OCI-LY7 (cell line): Measurements from ENCODE around the gene AGA. TPM values are rescaled to one million over a fixed set of nuclear protein-coding genes. Genes with fewer than 3 reads are reported as not detected.

Source experiments
- BruUV-seq: library from RNA; stranded (reverse); fragments of 400-500 nt; replicated peaks from 2 replicates; lab custom pipeline; 2021; lab: Mats Ljungman, UMichigan
- CTCF ChIA-PET: fragments of 300-600 bp; sonication (Branson Sonifier 250); formaldehyde crosslinking; loops from one replicate; lab custom pipeline; 2022; ENCODE audit warnings: antibody characterized with exemption; ENCODE audit not compliant: unreplicated experiment; lab: Charles Lee
- POLR2A ChIA-PET: fragments of 300-600 bp; sonication (Branson Sonifier 250); formaldehyde crosslinking; loops from one replicate; lab custom pipeline; 2022; ENCODE audit warnings: antibody characterized with exemption; lab: Charles Lee
- DNase-seq: peaks from one replicate; pipeline ENCODE4 v3.0.0-alpha.2; 2015; ENCODE audit warnings: low spot score
- H2AFZ ChIP-seq: fragments of 200-600 bp; sonication (generic), shearing (Covaris generic); 2 replicates; pipeline ENCODE4 v1.6.1; 2014; ENCODE audit warnings: mild to moderate bottlenecking, antibody characterized with exemption, low read length, moderate library complexity
- H3K27ac ChIP-seq: fragments of 200-600 bp; sonication (generic); 2 replicates; pipeline ENCODE4 v1.5.1; 2014; ENCODE audit warnings: mixed run types, low read depth, mild to moderate bottlenecking, moderate library complexity, low read length, inconsistent platforms; ENCODE audit not compliant: poor library complexity, severe bottlenecking
- H3K36me3 ChIP-seq: fragments of 200-600 bp; sonication (generic); 2 replicates; pipeline ENCODE4 v1.6.1; 2014; ENCODE audit warnings: mild to moderate bottlenecking, antibody characterized with exemption, low read length, moderate library complexity, mixed read lengths; ENCODE audit not compliant: insufficient read depth
- H3K4me1 ChIP-seq: fragments of 200-600 bp; sonication (generic); 2 replicates; pipeline ENCODE4 v1.5.1; 2014; ENCODE audit warnings: mild to moderate bottlenecking, low read length; ENCODE audit not compliant: insufficient read depth, poor library complexity, severe bottlenecking
- H3K4me2 ChIP-seq: fragments of 200-600 bp; sonication (generic); 2 replicates; pipeline ENCODE4 v1.6.1; 2014; ENCODE audit warnings: mild to moderate bottlenecking, low read length
- H3K4me3 ChIP-seq: fragments of 200-600 bp; sonication (generic); 2 replicates; pipeline ENCODE4 v1.5.1; 2014; ENCODE audit warnings: mild to moderate bottlenecking, low read depth, low read length; ENCODE audit not compliant: poor library complexity, severe bottlenecking
- H3K79me2 ChIP-seq: fragments of 200-600 bp; sonication (generic); 2 replicates; pipeline ENCODE4 v1.6.1; 2016; ENCODE audit warnings: low read depth, mild to moderate bottlenecking, low read length, moderate library complexity, mixed read lengths; ENCODE audit not compliant: insufficient read depth
- H3K9me2 ChIP-seq: fragments of 200-600 bp; sonication (generic); 2 replicates; pipeline ENCODE4 v1.6.1; 2016; ENCODE audit warnings: mild to moderate bottlenecking, low read length, mixed read lengths; ENCODE audit not compliant: insufficient read depth
- H3K9me3 ChIP-seq: fragments of 200-600 bp; sonication (generic); 2 replicates; pipeline ENCODE4 v1.6.1; 2014; ENCODE audit warnings: mild to moderate bottlenecking, mixed run types, low read length, mixed read lengths
- H4K20me1 ChIP-seq: fragments of 200-600 bp; sonication (generic); 2 replicates; pipeline ENCODE4 v1.6.1; 2014; ENCODE audit warnings: mild to moderate bottlenecking, antibody characterized with exemption, low read length, moderate library complexity, mixed read lengths; ENCODE audit not compliant: insufficient read depth
- CTCF ChIP-seq: fragments of 200-600 bp; sonication (generic); conservative IDR thresholded peaks from 2 replicates; pipeline ENCODE4 v1.5.1; 2014; ENCODE audit warnings: mild to moderate bottlenecking, antibody characterized with exemption, low read length, moderate library complexity, mixed read lengths
- EZH2phosphoT487 ChIP-seq: fragments of 200-600 bp; sonication (generic); IDR thresholded peaks from 2 replicates; pipeline ENCODE4 v1.6.1; 2018; ENCODE audit warnings: low read depth, borderline replicate concordance, mild to moderate bottlenecking, mixed run types, antibody characterized with exemption, low read length, moderate library complexity, mixed read lengths
- intact Hi-C: fragments of 100-400 bp; cut with micrococcal nuclease; formaldehyde crosslinking; loops from one replicate; pipeline ENCODE4 v1.10.0; 2022; ENCODE audit not compliant: unreplicated experiment
- total RNA-seq, 2 experiments: library from RNA; depleted of rRNA in 1 of 2; stranded (reverse); fragments of >200 nt in 1 of 2; shearing (Covaris generic) in 1 of 2; gene quantifications; 2 replicates each; pipeline ENCODE4 v1.2.3, GENCODE V29; 2014 to 2022

AGA gene
- total RNA-seq, 2 experiments from 2014 or later: 15.5 to 23.2 TPM

- Histone ChIP-seq H3K79me2 (no peaks in the 10 kb centered on the region), H3K9me3 (no peaks in the 10 kb centered on the region), H3K4me2 (no peak overlapping the region), H3K4me1 (no peaks in the 10 kb centered on the region), H3K4me3 (no peak overlapping the region), H3K36me3 (no peaks in the 10 kb centered on the region), H3K9me2 (no peaks in the 10 kb centered on the region), H3K27ac (no peak overlapping the region), H2AFZ (no peak overlapping the region), H4K20me1 (no peaks in the 10 kb centered on the region)
- no peak for TF ChIP-seq CTCF
- no peak for TF ChIP-seq EZH2phosphoT487
- no TSS peak for BruUV-seq
- intact Hi-C loops: no loop called here
- ChIA-PET POLR2A (no interaction called here), CTCF (no interaction called here)
- DNase-seq: no peak
Observed at GRCh38 chr4:177400030-177400429, 42.2 kb downstream of the AGA start.

GRCh38 chr4:177396352-177396751 lies 45.9 kb downstream of the AGA start:
- Histone ChIP-seq H4K20me1 (no peaks in the 10 kb centered on the region), H2AFZ (no peak overlapping the region), H3K4me2 (no peak overlapping the region), H3K9me3 (no peaks in the 10 kb centered on the region), H3K36me3 (no peaks in the 10 kb centered on the region), H3K79me2 (no peaks in the 10 kb centered on the region), H3K9me2 (no peaks in the 10 kb centered on the region), H3K4me1 (no peaks in the 10 kb centered on the region), H3K4me3 (no peak overlapping the region), H3K27ac (no peak overlapping the region)
- intact Hi-C loops: no loop called here
- POLR2A ChIA-PET: interaction anchor here (0.6 to 0.7 kb wide), 2 partner anchors 28 to 142 kb away, joined by 3 read pairs; no protein-coding TSS in a partner anchor
- TF ChIP-seq CTCF (no peak), EZH2phosphoT487 (no peak)
- DNase-seq: no peak
- CTCF ChIA-PET: no interaction called here
- BruUV-seq: no TSS peak

- ChIA-PET CTCF (interaction anchor here (0.6 kb wide), 1 partner anchor 143 kb away, joined by 3 read pairs; no protein-coding TSS in a partner anchor), POLR2A (interaction anchor here (0.7 to 0.9 kb wide), 2 partner anchors 38 to 50 kb away, joined by 3 to 4 read pairs; no protein-coding TSS in a partner anchor)
- no peaks in the 10 kb centered on the region for H3K9me3 ChIP-seq
- no peaks in the 10 kb centered on the region for H3K4me1 ChIP-seq
- BruUV-seq: no TSS peak
- no peaks in the 10 kb centered on the region for H3K79me2 ChIP-seq
- TF ChIP-seq EZH2phosphoT487 (no peak), CTCF (no peak)
- no peak overlapping the region for H3K27ac ChIP-seq
- no peaks in the 10 kb centered on the region for H4K20me1 ChIP-seq
- no peak overlapping the region for H2AFZ ChIP-seq
- DNase-seq: no peak
- H3K36me3 ChIP-seq: no peaks in the 10 kb centered on the region
- H3K4me2 ChIP-seq: no peak overlapping the region
- no peak overlapping the region for H3K4me3 ChIP-seq
- H3K9me2 ChIP-seq: no peaks in the 10 kb centered on the region
- intact Hi-C loops: no loop called here
Observed at GRCh38 chr4:177393236-177393635, 49.0 kb downstream of the AGA start.
